Esophagus muscularis mucosa (tissue), 3 donors: ENCODE results near the gene POU5F1.

Experiments used
- CTCF ChIP-seq, 3 experiments: fragments of 200-600 bp in 2 of 3; fragments of 450-650 bp in 1 of 3; sonication (generic) in 2 of 3; IDR thresholded peaks; one replicate each; pipeline ENCODE4 v1.5.1; 2017 to 2019; ENCODE audit warnings: antibody characterized with exemption in 3 of 3, mild to moderate bottlenecking in 2 of 3, moderate library complexity in 1 of 3
- POLR2A ChIP-seq: fragments of 450-650 bp; IDR thresholded peaks from one replicate; pipeline ENCODE4 v1.6.1; 2017; ENCODE audit warnings: antibody characterized with exemption, moderate library complexity, mild to moderate bottlenecking, low read depth

GRCh38 chr6:31156641-31157040 lies 13.8 kb downstream of the POU5F1 start:
- no peak for TF ChIP-seq CTCF (IDR thresholded peaks at IDR 0.05)
- TF ChIP-seq POLR2A: no peak
